ENCODE measurements around the gene EIF2S3B. TPM values are rescaled to one million over a fixed set of nuclear protein-coding genes. Genes with fewer than 3 reads are reported as not detected.
"Not testable (repeated sequence)": the region's sequence is repeated elsewhere in the genome, so short reads cannot be mapped to it uniquely, and the experiment has no call there.

EIF2S3B gene
- 0.39 and 0.95 TPM in 2 replicates for total RNA-seq
- 0.16 and 0.34 TPM in 2 replicates for polyA plus RNA-seq

DNA sequence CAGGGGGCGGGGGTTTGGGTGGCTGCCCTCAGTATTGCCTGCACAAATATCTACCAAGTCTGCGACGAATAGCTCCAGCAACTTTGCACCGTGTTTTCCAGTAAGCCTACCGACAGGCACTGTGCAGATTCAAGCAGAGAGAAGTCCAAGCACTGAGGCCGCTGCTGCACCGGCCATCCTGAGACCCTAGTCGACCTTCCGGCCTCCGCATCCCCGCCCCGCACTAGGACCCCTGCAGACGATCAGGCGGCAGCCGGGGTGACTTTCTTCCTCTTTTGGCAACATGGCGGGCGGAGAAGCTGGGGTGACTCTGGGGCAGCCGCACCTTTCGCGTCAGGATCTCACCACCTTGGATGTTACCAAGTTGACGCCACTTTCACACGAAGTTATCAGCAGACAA lies at the start of gene EIF2S3B:
EIF2S3B (plus strand) TSS at position 271 of the 400 bp plus-strand sequence; CDS start at position 284, 13 bp downstream.
- H3K4me1 ChIP-seq (ENCODE audit: low read depth): no peaks in the 10 kb centered on the region
- no peak within 1 kb of the TSS for H3K4me3 ChIP-seq
- H3K9me3 ChIP-seq (ENCODE audit: low read depth): no peaks in the 10 kb centered on the region
- no peaks in the 10 kb centered on the region for H3K36me3 ChIP-seq
- H3K27me3 ChIP-seq: no peaks in the 10 kb centered on the region
- TF ChIP-seq CTCF (IDR thresholded peaks at IDR 0.05; ENCODE audit: low read depth, low read length): no peak
- no peak within 1 kb of the TSS for H3K27ac ChIP-seq
- no peak for DNase-seq (ENCODE audit: low read depth in 1 of 2, low spot score in 1 of 2)

DNA sequence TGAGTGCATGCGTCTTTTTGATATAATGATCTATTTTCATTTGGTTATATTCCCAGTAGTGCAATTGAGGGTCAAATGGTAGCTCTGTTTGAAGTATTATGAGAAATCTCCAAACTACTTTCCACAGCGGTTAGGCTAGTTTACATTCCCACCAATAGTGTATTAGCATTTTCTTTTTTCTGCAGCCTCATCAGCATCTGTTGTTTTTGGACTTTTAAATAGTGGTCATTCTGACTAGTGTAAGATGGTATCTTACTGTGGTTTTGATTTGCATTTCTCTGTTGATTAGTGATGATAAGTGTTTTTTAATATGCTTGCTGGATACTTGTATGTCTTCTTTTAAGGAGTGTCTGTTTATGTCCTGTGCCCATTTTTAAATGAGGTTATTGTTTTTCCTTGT lies 48.8 kb upstream of the EIF2S3B start:
- H3K4me1 ChIP-seq (ENCODE audit: low read depth): no peaks in the 10 kb centered on the region
- DNase-seq (ENCODE audit: low read depth in 1 of 2, low spot score in 1 of 2): no peak
- no peaks in the 10 kb centered on the region for H3K36me3 ChIP-seq

GRCh38 chr12:10457760-10458159 lies 47.9 kb upstream of the EIF2S3B start:
- TF ChIP-seq CTCF (IDR thresholded peaks at IDR 0.05; ENCODE audit: low read depth, low read length): no peak
- DNase-seq (ENCODE audit: low read depth in 1 of 2, low spot score in 1 of 2): no peak
- Histone ChIP-seq H3K27ac (no peak overlapping the region), H3K4me3 (no peak overlapping the region), H3K36me3 (no peaks in the 10 kb centered on the region), H3K27me3 (no peaks in the 10 kb centered on the region), H3K4me1 (ENCODE audit: low read depth) (no peaks in the 10 kb centered on the region), H3K9me3 (ENCODE audit: low read depth) (no peaks in the 10 kb centered on the region)

More for the DNA sequence above, 48.8 kb upstream of the EIF2S3B start:
- Histone ChIP-seq H3K9me3 (ENCODE audit: low read depth) (no peaks in the 10 kb centered on the region), H3K27ac (no peak overlapping the region), H3K4me3 (no peak overlapping the region), H3K27me3 (no peaks in the 10 kb centered on the region)
- TF ChIP-seq CTCF (IDR thresholded peaks at IDR 0.05; ENCODE audit: low read depth, low read length): no peak

DNA sequence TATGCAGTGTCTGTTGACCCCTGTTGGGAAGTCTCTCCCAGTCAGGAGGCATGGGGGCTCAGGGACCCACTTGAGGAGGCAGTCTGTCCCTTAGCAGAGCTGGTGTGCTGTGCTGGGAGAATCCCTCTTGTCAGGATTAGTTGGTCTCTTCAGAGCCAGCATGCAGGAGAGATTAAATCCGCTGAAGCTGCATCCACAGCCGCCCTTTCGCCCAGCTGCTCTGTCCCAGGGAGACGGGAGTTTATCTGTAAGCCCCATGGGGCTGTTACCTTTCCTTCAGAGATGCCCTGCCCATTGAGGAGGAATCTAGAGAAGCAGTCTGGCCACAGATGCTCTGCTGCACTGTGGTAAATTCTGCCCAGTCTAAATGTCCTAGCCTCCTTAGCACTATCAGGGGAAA lies 39.4 kb upstream of the EIF2S3B start:
- no peaks in the 10 kb centered on the region for H3K4me1 ChIP-seq (ENCODE audit: low read depth)
- H3K27ac ChIP-seq: no peak overlapping the region
- H3K9me3 ChIP-seq (ENCODE audit: low read depth): no peaks in the 10 kb centered on the region
- no peak for TF ChIP-seq CTCF (IDR thresholded peaks at IDR 0.05; ENCODE audit: low read depth, low read length)
- no peak for DNase-seq (ENCODE audit: low read depth in 1 of 2, low spot score in 1 of 2)
- H3K36me3 ChIP-seq: no peaks in the 10 kb centered on the region
- no peak overlapping the region for H3K4me3 ChIP-seq
- no peaks in the 10 kb centered on the region for H3K27me3 ChIP-seq

DNA sequence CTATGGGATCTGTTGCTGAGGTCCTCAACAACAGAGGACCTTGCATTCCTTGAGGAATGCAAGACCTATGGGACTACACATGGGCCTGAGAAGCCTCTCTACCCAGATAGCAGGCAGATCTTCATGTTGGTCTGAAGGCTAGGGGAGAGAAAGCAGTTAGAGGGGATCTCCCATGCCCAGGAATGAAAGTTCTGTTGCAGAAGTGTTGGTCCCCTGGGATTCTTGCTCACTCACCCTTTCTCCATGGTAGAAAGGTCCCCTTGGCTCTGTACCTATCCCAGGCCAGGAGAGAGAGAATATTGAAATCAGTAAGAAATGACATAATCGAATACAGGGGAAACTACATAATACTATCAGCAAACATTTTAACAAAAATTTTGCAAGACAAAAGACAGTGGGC lies 36.0 kb upstream of the EIF2S3B start:
- no peak overlapping the region for H3K27ac ChIP-seq
- TF ChIP-seq CTCF (IDR thresholded peaks at IDR 0.05; ENCODE audit: low read depth, low read length): no peak
- no peak overlapping the region for H3K4me3 ChIP-seq
- no peaks in the 10 kb centered on the region for H3K4me1 ChIP-seq (ENCODE audit: low read depth)
- no peak for DNase-seq (ENCODE audit: low read depth in 1 of 2, low spot score in 1 of 2)
- H3K27me3 ChIP-seq: no peaks in the 10 kb centered on the region
- no peaks in the 10 kb centered on the region for H3K9me3 ChIP-seq (ENCODE audit: low read depth)
- H3K36me3 ChIP-seq: no peaks in the 10 kb centered on the region

- H3K27me3 ChIP-seq; H3K4me1 ChIP-seq (ENCODE audit: low read depth); H3K9me3 ChIP-seq (ENCODE audit: low read depth); H3K4me3 ChIP-seq; DNase-seq (ENCODE audit: low read depth in 1 of 2, low spot score in 1 of 2); H3K36me3 ChIP-seq; H3K27ac ChIP-seq: not testable (repeated sequence)
These were observed 32.9 kb upstream of the EIF2S3B start for GRCh38 chr12:10472808-10473207.

GRCh38 chr12:10481901-10482300 lies 23.8 kb upstream of the EIF2S3B start:
- not testable (repeated sequence) for H3K36me3 ChIP-seq; H3K4me1 ChIP-seq (ENCODE audit: low read depth); H3K9me3 ChIP-seq (ENCODE audit: low read depth); H3K27ac ChIP-seq; H3K27me3 ChIP-seq; DNase-seq (ENCODE audit: low read depth in 1 of 2, low spot score in 1 of 2); H3K4me3 ChIP-seq

- H3K9me3 ChIP-seq (ENCODE audit: low read depth); H3K4me1 ChIP-seq (ENCODE audit: low read depth); H3K27ac ChIP-seq; H3K27me3 ChIP-seq; H3K36me3 ChIP-seq; DNase-seq (ENCODE audit: low read depth in 1 of 2, low spot score in 1 of 2); H3K4me3 ChIP-seq: not testable (repeated sequence)
These were observed 18.4 kb upstream of the EIF2S3B start for GRCh38 chr12:10487328-10487727.
